H1 (cell line): ENCODE measurements around the gene RS1. TPM values are rescaled to one million over a fixed set of nuclear protein-coding genes. Genes with fewer than 3 reads are reported as not detected.

Experiments used
- CTCF ChIA-PET: fragments of 300-600 bp; sonication (Branson Sonifier 250); formaldehyde crosslinking; loops from one replicate; lab custom pipeline; 2021; ENCODE audit not compliant: partially characterized antibody; lab: Charles Lee
- POLR2A ChIA-PET: fragments of 300-600 bp; sonication (Branson Sonifier 250); formaldehyde crosslinking; loops from one replicate; lab custom pipeline; 2021; ENCODE audit warnings: inconsistent platforms; ENCODE audit not compliant: partially characterized antibody; lab: Charles Lee
- DNase-seq, 2 experiments: peaks; one replicate each; pipeline versions ENCODE4 v3.0.0 to v3.0.0-alpha.2; 2010 to 2022; ENCODE audit warnings: low spot score in 2 of 2, low read depth in 1 of 2, mixed read lengths in 1 of 2
- FAIRE-seq: peaks from 2 replicates; lab custom pipeline; 2011; peaks lifted over from hg19 to GRCh38; lab: Jason Lieb, UNC
- H2AFZ ChIP-seq: 2 replicates; pipeline ENCODE4 v1.8.1; 2012; ENCODE audit warnings: low read length, inconsistent platforms
- H2AK5ac ChIP-seq: 2 replicates; pipeline ENCODE4 v1.6.1; 2013; ENCODE audit warnings: low read depth, low read length
- H2BK120ac ChIP-seq: replicated peaks from 2 replicates; pipeline ENCODE3; 2013; ENCODE audit warnings: low read depth, low read length, inconsistent platforms
- H2BK12ac ChIP-seq: 2 replicates; pipeline ENCODE4 v1.6.1; 2013; ENCODE audit warnings: low read depth, low read length
- H2BK15ac ChIP-seq: 2 replicates; pipeline ENCODE4 v1.6.1; 2013; ENCODE audit warnings: low read length
- H2BK20ac ChIP-seq: 2 replicates; pipeline ENCODE4 v1.6.1; 2013; ENCODE audit warnings: low read length
- H2BK5ac ChIP-seq: 2 replicates; pipeline ENCODE4 v1.6.1; 2013; ENCODE audit warnings: low read depth, low read length
- H3K14ac ChIP-seq: 2 replicates; pipeline ENCODE4 v1.6.1; 2013; ENCODE audit warnings: inconsistent platforms; ENCODE audit not compliant: insufficient read length
- H3K18ac ChIP-seq: 2 replicates; pipeline ENCODE4 v1.6.1; 2013; ENCODE audit warnings: low read length; ENCODE audit errors: extremely low read depth
- H3K23ac ChIP-seq: 2 replicates; pipeline ENCODE4 v1.6.1; 2013; ENCODE audit warnings: inconsistent platforms; ENCODE audit not compliant: insufficient read length
- H3K23me2 ChIP-seq: 2 replicates; pipeline ENCODE4 v1.6.1; 2013; ENCODE audit warnings: low read depth, low read length
- H3K27ac ChIP-seq: 2 replicates; pipeline ENCODE4 v1.6.1; 2011; ENCODE audit warnings: low read depth, low read length, inconsistent platforms
- H3K27me3 ChIP-seq, 4 experiments: replicated peaks in 1 of 4; 1 replicate in 1 of 4; 2 replicates in 3 of 4; pipeline versions ENCODE4 v1.6.1 to v1.8.1; 2011 to 2013; ENCODE audit warnings: low read length in 3 of 4, mild to moderate bottlenecking in 3 of 4, inconsistent platforms in 2 of 4, mixed read lengths in 2 of 4, moderate library complexity in 1 of 4; ENCODE audit not compliant: control insufficient read depth in 3 of 4, insufficient read depth in 3 of 4; ENCODE audit errors: extremely low read depth in 1 of 4
- H3K36me3 ChIP-seq, 4 experiments: 2 replicates each; pipeline versions ENCODE4 v1.6.1 to v1.8.1; 2011 to 2013; ENCODE audit warnings: mild to moderate bottlenecking in 4 of 4, low read length in 3 of 4, moderate library complexity in 2 of 4, control low read depth in 1 of 4, inconsistent platforms in 1 of 4; ENCODE audit not compliant: insufficient read depth in 4 of 4, control insufficient read depth in 2 of 4
- H3K4ac ChIP-seq: replicated peaks from 2 replicates; pipeline ENCODE3; 2013; ENCODE audit warnings: low read length, low read depth, mixed read lengths, inconsistent platforms; ENCODE audit not compliant: insufficient read length
- H3K4me1 ChIP-seq, 4 experiments: replicated peaks in 1 of 4; 1 replicate in 1 of 4; 2 replicates in 3 of 4; pipeline versions ENCODE4 v1.6.1 to v1.8.1; 2011 to 2013; ENCODE audit warnings: low read length in 3 of 4, inconsistent platforms in 2 of 4, mixed read lengths in 1 of 4; ENCODE audit not compliant: insufficient read depth in 4 of 4, control insufficient read depth in 3 of 4
- H3K4me2 ChIP-seq, 2 experiments: 2 replicates each; pipeline versions ENCODE4 v1.6.1 to v1.8.1; 2011 to 2013; ENCODE audit warnings: low read depth in 2 of 2, low read length in 2 of 2, control low read depth in 1 of 2, inconsistent platforms in 1 of 2, mild to moderate bottlenecking in 1 of 2; ENCODE audit not compliant: insufficient read depth in 1 of 2
- H3K4me3 ChIP-seq, 4 experiments: fragments of 200-600, 300-600 bp in 1 of 4; sonication (generic), shearing (Covaris generic), sonication (Bioruptor Twin) in 1 of 4; 2 replicates each; pipeline versions ENCODE4 v1.5.1 to v1.8.1; 2011 to 2016; ENCODE audit warnings: low read length in 4 of 4, low read depth in 3 of 4, control low read depth in 2 of 4, inconsistent platforms in 2 of 4, mild to moderate bottlenecking in 2 of 4, mixed read lengths in 1 of 4, moderate library complexity in 1 of 4; ENCODE audit not compliant: insufficient read depth in 2 of 4; ENCODE audit errors: extremely low read depth in 1 of 4
- H3K56ac ChIP-seq: replicated peaks from 2 replicates; pipeline ENCODE3; 2013; ENCODE audit warnings: low read depth, mild to moderate bottlenecking, mixed read lengths, low read length, inconsistent platforms; ENCODE audit not compliant: insufficient read length
- H3K79me1 ChIP-seq: 2 replicates; pipeline ENCODE4 v1.6.1; 2013; ENCODE audit warnings: low read depth, low read length, control low read depth
- H3K79me2 ChIP-seq, 2 experiments: 2 replicates each; pipeline versions ENCODE4 v1.6.1 to v1.8.1; 2012 to 2013; ENCODE audit warnings: low read length in 2 of 2, mild to moderate bottlenecking in 2 of 2, inconsistent platforms in 1 of 2; ENCODE audit not compliant: insufficient read depth in 2 of 2, control insufficient read depth in 1 of 2
- H3K9ac ChIP-seq, 4 experiments: replicated peaks in 1 of 4; 1 replicate in 1 of 4; 2 replicates in 3 of 4; pipeline versions ENCODE4 v1.6.1 to v1.8.1; 2011 to 2013; ENCODE audit warnings: low read depth in 3 of 4, low read length in 3 of 4, control low read depth in 2 of 4, mild to moderate bottlenecking in 2 of 4, moderate library complexity in 2 of 4, inconsistent platforms in 1 of 4; ENCODE audit errors: extremely low read depth in 1 of 4
- H3K9me3 ChIP-seq, 2 experiments: 2 replicates each; pipeline versions ENCODE4 v1.6.1 to v1.8.1; 2012 to 2013; ENCODE audit warnings: mild to moderate bottlenecking in 2 of 2, moderate library complexity in 2 of 2, control low read depth in 1 of 2, inconsistent platforms in 1 of 2, low read depth in 1 of 2, low read length in 1 of 2, mixed read lengths in 1 of 2; ENCODE audit not compliant: insufficient read depth in 2 of 2
- H4K20me1 ChIP-seq, 2 experiments: replicated peaks in 1 of 2; 2 replicates each; pipeline versions ENCODE3 to v1.8.1; 2011 to 2013; ENCODE audit warnings: inconsistent platforms in 2 of 2, low read length in 2 of 2, mild to moderate bottlenecking in 1 of 2; ENCODE audit not compliant: insufficient read depth in 2 of 2, control insufficient read depth in 1 of 2
- H4K5ac ChIP-seq: 2 replicates; pipeline ENCODE4 v1.6.1; 2013; ENCODE audit warnings: low read length, low read depth, mixed read lengths, inconsistent platforms; ENCODE audit not compliant: insufficient read length
- H4K8ac ChIP-seq: 2 replicates; pipeline ENCODE4 v1.8.0; 2013; ENCODE audit warnings: mild to moderate bottlenecking, moderate library complexity, low read length, inconsistent platforms; ENCODE audit not compliant: insufficient read depth; ENCODE audit errors: extremely low read depth
- H4K91ac ChIP-seq: replicated peaks from 2 replicates; pipeline ENCODE3; 2013; ENCODE audit warnings: low read length, mixed read lengths, inconsistent platforms; ENCODE audit not compliant: insufficient read length
- BCL11A ChIP-seq, 2 experiments: IDR thresholded peaks; one replicate each; pipeline ENCODE4 v1.6.1; 2011; ENCODE audit warnings: low read depth in 2 of 2, low read length in 2 of 2, mild to moderate bottlenecking in 2 of 2
- CTBP2 ChIP-seq: IDR thresholded peaks from 2 replicates; pipeline ENCODE4 v1.7.0; 2011; ENCODE audit warnings: borderline replicate concordance, mild to moderate bottlenecking, moderate library complexity, mixed read lengths, low read length; ENCODE audit not compliant: insufficient read depth, insufficient read length
- CTCF ChIP-seq, 3 experiments: IDR thresholded peaks; 1 replicate in 2 of 3; 2 replicates in 1 of 3; pipeline versions ENCODE4 v1.5.1 to v1.6.1; 2011; ENCODE audit warnings: low read length in 3 of 3, mild to moderate bottlenecking in 3 of 3, inconsistent platforms in 2 of 3, low read depth in 1 of 3, moderate library complexity in 1 of 3; ENCODE audit not compliant: insufficient read depth in 1 of 3; ENCODE audit errors: control extremely low read depth in 1 of 3
- E2F6 ChIP-seq: IDR thresholded peaks from 2 replicates; pipeline ENCODE4 v1.6.1; 2012; ENCODE audit warnings: inconsistent platforms
- MAFK ChIP-seq: IDR thresholded peaks from 2 replicates; pipeline ENCODE4 v1.6.1; 2012; ENCODE audit warnings: low read depth, mild to moderate bottlenecking, improper control_type of control experiment, low read length
- RNF2 ChIP-seq: fragments of 200-900, 300-1000 bp; sonication (generic); IDR thresholded peaks from 2 replicates; pipeline ENCODE4 v1.7.1; 2016; ENCODE audit warnings: borderline replicate concordance, low read depth, mild to moderate bottlenecking, antibody characterized with exemption, low read length; ENCODE audit not compliant: poor library complexity, severe bottlenecking; ENCODE audit errors: missing control alignments
- USF2 ChIP-seq: IDR thresholded peaks from 2 replicates; pipeline ENCODE4 v1.6.1; 2011; ENCODE audit warnings: low read length, improper control_type of control experiment
- WGBS, 2 experiments: shearing (Covaris generic) in 1 of 2; methylation state at CpG; one replicate each; pipeline versions ENCODE4 v1.1.6 to v1.1.7; 2013 to 2015; ENCODE audit warnings: low lambda C conversion rate in 2 of 2, mixed read lengths in 2 of 2, inconsistent platforms in 1 of 2, low coverage in 1 of 2, missing lambda C conversion rate in 1 of 2; ENCODE audit not compliant: insufficient replicate concordance in 2 of 2, insufficient coverage in 1 of 2, insufficient read length in 1 of 2; ENCODE audit errors: extremely low coverage in 1 of 2, missing lambda C conversion rate in 1 of 2; 5-methylcytosine and 5-hydroxymethylcytosine counted together
- polyA plus RNA-seq, 7 experiments: library from polyadenylated mRNA; depleted of rRNA in 3 of 7; stranded (reverse) in 5 of 7; unstranded in 2 of 7; fragments of >200 nt in 5 of 7; fragments of 200-250 nt in 2 of 7; gene quantifications; 1 replicate in 5 of 7; 2 replicates in 1 of 7; 4 replicates in 1 of 7; pipeline versions ENCODE4 v1.2.1 to v1.2.3, GENCODE V29; 2011 to 2013; ENCODE audit warnings: missing spikeins in 2 of 7, mixed read lengths in 2 of 7
- total RNA-seq: library from RNA; stranded (reverse); fragmentation: NEBNext Ultra II Directional; extraction: Animal tissue kit (Norgen Biotek cat#: 25700); gene quantifications from 2 replicates; pipeline ENCODE4 v1.2.1, GENCODE V29; 2021

The RS1 gene
- total and polyA plus RNA-seq, 2 of the 8 experiments (the other 6 are each of a cell fraction or from before 2014, with no cell fraction given), result 0.03 TPM; not detected in 1

- DNase-seq, result no peak
- Histone ChIP-seq H2BK120ac (no peak overlapping the region), H2BK5ac (no peak overlapping the region)
- TF ChIP-seq BCL11A (IDR thresholded peaks at IDR 0.05; ENCODE audit: low read depth in 2 of 2, low read length in 2 of 2) (no peak), CTBP2 (no peak), RNF2 (no peak), CTCF (IDR thresholded peaks at IDR 0.05; ENCODE audit: control extremely low read depth in 1 of 3, insufficient read depth in 1 of 3, low read depth in 1 of 3, low read length in 3 of 3) (peak; percentile 30 to 55 (median 33)), USF2 (no peak), E2F6 (no peak), MAFK (no peak)
Observed at GRCh38 chrX:18664947-18665346, 7.0 kb downstream of the RS1 start.

More at GRCh38 chrX:18664947-18665346, 7.0 kb downstream of the RS1 start:
- H4K8ac ChIP-seq, result no peak overlapping the region
- H3K14ac ChIP-seq, result no peak overlapping the region
- no peak overlapping the region for H3K4ac ChIP-seq
- no peak overlapping the region for H3K4me3 ChIP-seq
- H2BK15ac ChIP-seq, result no peak overlapping the region
- H4K20me1 ChIP-seq, result no peaks in the 10 kb centered on the region
- no peak overlapping the region for H3K56ac ChIP-seq
- no peak overlapping the region for H2BK12ac ChIP-seq
- H3K4me1 ChIP-seq, result no peaks in the 10 kb centered on the region
- H2AFZ ChIP-seq, result no peak overlapping the region
- H3K9me3 ChIP-seq, result no peaks in the 10 kb centered on the region
- no peaks in the 10 kb centered on the region for H3K36me3 ChIP-seq
- H3K79me1 ChIP-seq, result no peaks in the 10 kb centered on the region
- no peaks in the 10 kb centered on the region for H3K27me3 ChIP-seq
- no peak overlapping the region for H2BK20ac ChIP-seq
- 54% methylated on average over 2 of the region's 8 CpGs; no CpG with 5 or more reads in 1 of the 2 experiments for WGBS, 2 experiments
- POLR2A ChIA-PET, result no interaction called here
- H2AK5ac ChIP-seq, result no peak overlapping the region
- H3K23ac ChIP-seq, result no peak overlapping the region
- no peak for FAIRE-seq
- H4K91ac ChIP-seq, result no peak overlapping the region
- H3K23me2 ChIP-seq, result no peaks in the 10 kb centered on the region
- no peak overlapping the region for H3K9ac ChIP-seq
- H3K79me2 ChIP-seq, result no peaks in the 10 kb centered on the region
- no peak overlapping the region for H3K27ac ChIP-seq
- no peak overlapping the region for H3K4me2 ChIP-seq
- CTCF ChIA-PET, result interaction anchor here (2.5 to 2.7 kb wide), 2 partner anchors 12 to 275 kb away, joined by 7 to 15 read pairs; no protein-coding TSS in a partner anchor
- no peak overlapping the region for H4K5ac ChIP-seq
- no peak overlapping the region for H3K18ac ChIP-seq
